Keratinocyte (primary cell): ENCODE measurements around the gene HSBP1.

Experiments
- EZH2 ChIP-seq: IDR thresholded peaks from one replicate; pipeline ENCODE4 v1.6.1; 2012; ENCODE audit warnings: inconsistent platforms, mild to moderate bottlenecking, low read length, moderate library complexity
- TF ChIP-seq, protein P1 (sequence below), 3 experiments: IDR thresholded peaks in 1 of 3; conservative IDR thresholded peaks in 1 of 3; optimal IDR thresholded peaks in 1 of 3; 2 replicates in 2 of 3; 3 replicates in 1 of 3; pipeline versions ENCODE3 to v1.5.1; 2011; ENCODE audit warnings: low read length in 3 of 3, mild to moderate bottlenecking in 3 of 3, moderate library complexity in 2 of 3, control low read depth in 1 of 3, inconsistent platforms in 1 of 3; ENCODE audit not compliant: insufficient read depth in 2 of 3; ENCODE audit errors: extremely low read depth in 1 of 3

DNA sequence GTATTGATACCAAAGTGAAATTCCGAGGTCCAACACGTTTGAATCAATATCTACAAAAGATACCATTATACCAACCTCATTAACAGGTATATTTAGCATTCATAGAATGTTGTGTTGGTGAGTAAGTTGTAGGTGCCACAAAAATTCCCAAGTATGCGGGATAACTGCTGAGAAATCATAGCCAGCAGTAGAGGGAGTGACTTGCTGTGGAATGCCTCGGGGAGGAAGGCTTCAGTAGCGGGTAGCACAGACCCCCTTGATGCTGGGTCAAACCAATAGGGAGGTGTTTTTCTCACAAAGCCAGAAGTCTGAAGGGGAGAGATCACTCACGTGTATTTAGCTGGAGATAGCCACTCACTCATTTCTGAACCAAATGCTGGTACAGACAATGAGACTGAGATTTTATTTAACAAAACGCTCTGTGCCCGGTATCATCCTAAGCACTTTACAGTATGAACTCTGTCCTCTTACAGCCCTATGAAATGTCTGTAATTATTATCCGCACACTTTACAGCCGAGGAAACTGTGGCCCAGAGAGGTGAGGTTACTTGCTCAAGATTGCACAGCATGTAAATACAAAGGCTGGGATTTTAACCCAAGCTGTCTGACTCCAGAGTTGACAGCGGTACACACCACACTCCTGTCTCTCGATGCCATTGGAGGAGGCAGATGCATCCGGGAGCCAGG lies 23.1 kb downstream of the HSBP1 start:
- TF ChIP-seq, protein P1, sequence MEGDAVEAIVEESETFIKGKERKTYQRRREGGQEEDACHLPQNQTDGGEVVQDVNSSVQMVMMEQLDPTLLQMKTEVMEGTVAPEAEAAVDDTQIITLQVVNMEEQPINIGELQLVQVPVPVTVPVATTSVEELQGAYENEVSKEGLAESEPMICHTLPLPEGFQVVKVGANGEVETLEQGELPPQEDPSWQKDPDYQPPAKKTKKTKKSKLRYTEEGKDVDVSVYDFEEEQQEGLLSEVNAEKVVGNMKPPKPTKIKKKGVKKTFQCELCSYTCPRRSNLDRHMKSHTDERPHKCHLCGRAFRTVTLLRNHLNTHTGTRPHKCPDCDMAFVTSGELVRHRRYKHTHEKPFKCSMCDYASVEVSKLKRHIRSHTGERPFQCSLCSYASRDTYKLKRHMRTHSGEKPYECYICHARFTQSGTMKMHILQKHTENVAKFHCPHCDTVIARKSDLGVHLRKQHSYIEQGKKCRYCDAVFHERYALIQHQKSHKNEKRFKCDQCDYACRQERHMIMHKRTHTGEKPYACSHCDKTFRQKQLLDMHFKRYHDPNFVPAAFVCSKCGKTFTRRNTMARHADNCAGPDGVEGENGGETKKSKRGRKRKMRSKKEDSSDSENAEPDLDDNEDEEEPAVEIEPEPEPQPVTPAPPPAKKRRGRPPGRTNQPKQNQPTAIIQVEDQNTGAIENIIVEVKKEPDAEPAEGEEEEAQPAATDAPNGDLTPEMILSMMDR (optimal IDR thresholded peaks at IDR 0.05 in 1 of 3, IDR thresholded peaks at IDR 0.05 in 1 of 3, conservative IDR thresholded peaks at IDR 0.05 in 1 of 3; ENCODE audit: extremely low read depth in 1 of 3, insufficient read depth in 2 of 3, low read length in 3 of 3): no peak
- TF ChIP-seq EZH2: no peak
